HG02678 (cell line): Measurements from ENCODE around the gene HLA-DQB1.
"Not testable (repeated sequence)": the region's sequence is repeated elsewhere in the genome, so short reads cannot be mapped to it uniquely, and the experiment has no call there.

Experiments used
- ATAC-seq: cut with Tn5 transposase; IDR thresholded peaks from one replicate; pipeline ENCODE4 v1.9.1; 2021; ENCODE audit warnings: mild to moderate bottlenecking, moderate library complexity; ENCODE audit not compliant: unreplicated experiment

Gene HLA-DQB1

DNA sequence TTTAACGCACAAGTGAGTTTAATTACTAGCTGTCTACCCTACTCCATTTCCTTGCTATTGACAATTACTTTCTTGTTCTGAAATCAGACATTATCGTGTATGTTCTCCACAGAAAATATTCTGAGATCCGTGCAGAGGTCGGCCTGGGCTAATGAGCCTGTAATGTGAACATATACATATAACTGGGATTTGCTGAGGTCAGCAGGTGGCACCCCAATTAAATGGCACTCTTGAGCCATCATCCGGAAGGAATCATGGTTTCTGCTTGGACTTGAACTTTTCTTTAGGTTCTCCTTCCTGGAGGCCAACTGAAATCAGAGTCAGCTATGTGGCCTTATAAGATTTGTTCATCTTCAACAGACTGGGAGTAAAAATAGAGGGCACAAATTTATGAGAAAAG is 3.6 kb downstream of the HLA-DQB1 start:
- no peak for ATAC-seq

DNA sequence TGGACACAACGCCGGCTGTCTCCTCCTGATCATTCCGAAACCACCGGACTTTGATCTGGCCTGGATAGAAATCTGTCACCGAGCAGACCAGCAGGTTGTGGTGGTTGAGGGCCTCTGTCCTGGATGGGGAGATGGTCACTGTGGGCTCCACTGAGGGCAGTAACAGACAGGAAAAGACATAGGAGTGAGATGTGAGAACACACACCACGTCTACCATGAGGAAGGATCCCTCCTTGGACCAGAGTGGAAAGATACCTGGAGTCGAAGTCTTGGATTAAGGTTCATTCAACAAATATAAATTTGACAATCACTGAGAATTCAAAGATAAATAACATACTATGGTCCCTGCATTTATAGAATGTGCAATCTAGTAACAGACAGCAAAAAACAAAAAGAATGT is 4.4 kb downstream of the HLA-DQB1 start:
- ATAC-seq: no peak

DNA sequence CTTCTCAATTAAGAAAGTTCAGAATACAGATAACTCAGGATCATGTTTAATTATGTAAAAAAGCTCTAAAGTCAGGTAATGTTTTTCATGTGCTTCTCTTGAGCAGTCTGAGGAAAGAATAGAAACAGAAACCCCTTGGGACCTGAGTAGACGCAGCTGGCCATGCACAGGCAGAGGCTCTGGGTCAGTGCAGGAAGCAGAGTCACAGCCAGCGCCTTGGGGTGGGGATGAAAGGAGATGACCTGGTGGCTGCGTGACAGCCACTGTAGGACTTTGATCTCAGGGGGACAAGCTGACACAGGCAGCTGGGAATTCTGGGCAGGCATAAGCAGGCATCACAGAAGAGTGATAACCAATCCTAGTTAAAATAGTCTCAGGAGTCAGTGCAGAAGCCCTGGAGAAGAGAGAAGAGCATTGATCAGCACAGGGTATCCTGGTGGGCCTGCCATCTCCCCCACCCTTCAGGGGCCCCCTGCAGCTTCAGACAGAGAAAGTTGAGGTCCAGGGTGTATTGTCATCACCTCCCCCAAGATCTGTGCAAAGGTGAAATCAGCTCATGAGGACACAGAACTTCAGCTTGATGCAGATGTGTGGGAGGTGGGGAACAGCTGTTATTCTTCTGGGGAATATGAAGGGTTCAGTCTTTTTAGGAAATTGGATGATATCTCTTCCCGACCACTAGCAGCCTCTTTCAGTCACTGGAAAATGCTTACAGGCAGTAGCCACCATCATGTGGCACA is 6.4 kb downstream of the HLA-DQB1 start:
- ATAC-seq: peak; percentile 90

DNA sequence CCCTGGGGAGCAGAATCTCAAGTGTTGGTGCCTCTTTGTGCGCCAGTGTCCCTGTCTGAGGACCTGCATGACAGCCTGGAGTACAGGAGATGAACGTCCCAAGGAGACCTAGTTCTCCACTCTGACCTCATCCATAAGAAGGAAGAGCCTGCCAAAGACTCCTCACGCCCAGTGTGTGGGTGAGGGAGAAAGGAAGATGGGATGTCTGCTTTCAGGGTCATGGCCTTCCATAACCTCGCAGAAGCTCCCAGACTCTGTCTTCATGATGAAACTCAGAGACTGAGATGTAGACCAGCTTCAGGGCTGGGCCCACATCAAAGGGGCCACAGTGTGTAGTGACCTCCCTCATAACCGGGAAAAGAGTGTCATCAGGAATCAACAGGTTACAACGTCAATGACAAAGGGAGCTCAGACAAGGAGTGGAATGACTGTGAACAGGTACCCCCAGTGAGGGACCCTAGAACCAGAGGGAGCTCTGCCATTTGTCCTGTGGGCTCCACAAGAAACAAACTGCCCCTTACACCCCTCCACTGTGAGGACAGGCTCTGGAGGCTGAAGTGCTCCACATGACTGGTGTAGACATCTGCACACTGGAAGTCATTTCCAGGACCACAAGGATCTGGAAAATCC is 8.1 kb downstream of the HLA-DQB1 start:
- no peak for ATAC-seq

DNA sequence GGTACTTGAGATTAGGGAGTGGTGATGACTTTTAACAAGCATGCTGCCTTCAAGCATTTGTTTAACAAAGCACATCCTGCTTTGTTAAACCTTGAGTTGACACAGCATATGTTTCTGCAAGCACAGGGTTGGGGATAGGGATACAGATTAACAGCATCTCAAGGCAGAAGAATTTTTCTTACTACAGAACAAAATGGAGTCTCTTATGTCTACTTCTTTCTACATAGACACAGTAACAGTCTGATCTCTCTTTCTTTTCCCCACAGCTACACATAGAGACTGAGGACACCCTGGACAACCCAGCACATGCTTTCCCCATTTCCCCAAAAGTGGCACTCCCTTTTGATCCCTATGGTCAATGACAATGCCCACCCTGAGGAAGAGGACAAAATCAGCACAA is 8.6 kb downstream of the HLA-DQB1 start:
- ATAC-seq: not testable (repeated sequence)

DNA sequence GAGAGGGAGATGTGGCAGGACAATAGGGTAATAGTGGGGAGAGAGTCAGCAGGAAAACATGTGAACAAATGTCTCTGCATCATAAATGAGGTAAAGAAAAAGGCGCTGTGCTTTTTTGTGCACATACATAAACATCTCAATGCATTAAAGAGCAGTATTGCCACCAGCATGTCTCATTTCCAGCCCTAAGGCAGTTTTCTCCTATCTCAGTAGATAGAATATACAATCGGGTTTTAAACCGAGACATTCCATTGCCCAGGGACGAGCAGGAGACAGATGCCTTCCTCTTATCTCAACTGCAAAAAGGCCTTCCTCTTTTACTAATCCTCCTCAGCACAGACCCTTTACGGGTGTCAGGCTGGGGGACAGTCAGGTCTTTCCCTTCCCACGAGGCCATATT is 9.1 kb downstream of the HLA-DQB1 start:
- ATAC-seq: not testable (repeated sequence)

DNA sequence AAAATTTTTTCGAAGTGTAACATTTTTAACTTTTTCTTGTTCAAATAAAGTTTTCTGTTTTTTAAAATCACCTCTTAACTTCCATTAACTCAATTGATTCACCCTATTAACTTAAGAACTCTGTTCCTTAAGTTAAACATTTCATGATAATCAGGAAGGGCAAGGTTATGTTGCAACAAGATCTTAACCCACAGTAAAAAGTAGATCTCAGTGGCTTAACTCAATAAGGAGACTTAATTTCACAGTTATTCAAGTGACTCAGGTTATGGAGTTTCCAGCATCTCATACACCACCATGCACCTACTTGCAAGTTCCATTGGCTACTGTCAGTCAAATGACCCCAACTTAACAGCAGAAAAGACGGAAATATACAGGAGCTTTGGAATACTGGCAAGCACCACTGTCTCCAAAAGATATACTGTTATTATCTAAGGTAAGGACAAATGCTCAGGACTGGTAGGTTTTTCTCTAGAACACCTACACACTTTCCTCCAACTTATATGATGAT is 11.2 kb downstream of the HLA-DQB1 start:
- no peak for ATAC-seq

DNA sequence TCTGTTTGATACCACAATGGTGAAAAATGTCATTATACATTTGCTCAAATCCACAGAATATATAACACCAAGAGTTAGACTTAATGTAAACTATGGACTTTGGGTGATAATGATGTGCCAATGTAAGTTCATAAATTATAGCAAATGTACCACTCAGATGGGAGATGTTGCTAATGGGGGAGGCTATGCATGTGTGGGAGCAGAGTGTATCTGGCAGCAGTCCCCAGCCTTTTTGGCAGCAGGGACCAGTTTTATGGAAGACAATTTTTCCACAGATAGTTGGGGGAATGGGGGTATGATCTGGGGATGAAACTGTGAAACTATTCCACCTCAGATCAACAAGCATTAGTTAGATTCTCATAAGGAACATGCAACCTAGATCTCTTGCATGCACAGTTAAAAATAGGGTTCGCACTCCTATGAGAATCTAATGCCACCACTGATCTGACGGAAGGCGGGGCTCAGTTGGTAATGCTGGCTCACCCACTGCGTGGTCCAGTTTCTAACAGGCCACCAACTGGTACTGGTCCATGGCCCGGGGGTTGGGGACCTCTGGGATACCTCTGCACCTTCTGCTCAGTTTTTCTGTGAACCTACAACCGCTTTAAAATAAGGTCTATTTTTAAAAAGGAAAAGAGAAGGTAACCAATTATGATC is 21.3 kb downstream of the HLA-DQB1 start:
- ATAC-seq: no peak

DNA sequence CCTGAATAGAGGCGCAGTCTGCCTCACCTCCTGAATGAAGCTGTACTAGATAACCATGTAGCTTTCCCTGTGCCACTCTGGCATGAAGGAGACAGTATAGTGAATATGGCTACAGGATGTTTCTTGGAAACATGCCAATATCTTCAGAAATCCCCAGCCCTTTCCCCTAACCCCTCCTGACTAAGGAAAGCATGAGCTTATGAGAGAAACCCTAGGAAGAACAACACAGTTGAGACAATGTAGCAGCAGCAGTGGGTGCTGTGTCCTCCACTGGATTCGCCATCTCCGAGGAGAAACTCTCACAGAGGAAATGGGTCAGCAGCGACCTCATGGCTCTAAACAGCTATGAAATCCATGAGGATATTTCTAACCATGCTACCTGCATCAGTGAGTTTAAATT is 22.6 kb downstream of the HLA-DQB1 start:
- ATAC-seq: no peak

DNA sequence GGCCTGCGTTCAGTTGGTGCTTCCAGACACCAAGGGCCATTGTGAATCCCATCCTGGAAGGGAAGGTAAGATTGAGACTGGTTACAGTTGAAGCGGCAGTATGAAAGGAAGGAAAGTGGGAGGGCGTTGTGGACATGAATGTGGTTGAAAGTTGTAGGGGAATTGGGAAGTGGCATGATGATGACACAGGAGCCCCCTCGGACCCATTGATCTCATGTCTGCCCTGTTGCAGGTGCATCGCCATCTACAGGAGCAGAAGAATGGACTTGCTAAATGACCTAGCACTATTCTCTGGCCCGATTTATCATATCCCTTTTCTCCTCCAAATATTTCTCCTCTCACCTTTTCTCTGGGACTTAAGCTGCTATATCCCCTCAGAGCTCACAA is 23.7 kb downstream of the HLA-DQB1 start:
- ATAC-seq: no peak

DNA sequence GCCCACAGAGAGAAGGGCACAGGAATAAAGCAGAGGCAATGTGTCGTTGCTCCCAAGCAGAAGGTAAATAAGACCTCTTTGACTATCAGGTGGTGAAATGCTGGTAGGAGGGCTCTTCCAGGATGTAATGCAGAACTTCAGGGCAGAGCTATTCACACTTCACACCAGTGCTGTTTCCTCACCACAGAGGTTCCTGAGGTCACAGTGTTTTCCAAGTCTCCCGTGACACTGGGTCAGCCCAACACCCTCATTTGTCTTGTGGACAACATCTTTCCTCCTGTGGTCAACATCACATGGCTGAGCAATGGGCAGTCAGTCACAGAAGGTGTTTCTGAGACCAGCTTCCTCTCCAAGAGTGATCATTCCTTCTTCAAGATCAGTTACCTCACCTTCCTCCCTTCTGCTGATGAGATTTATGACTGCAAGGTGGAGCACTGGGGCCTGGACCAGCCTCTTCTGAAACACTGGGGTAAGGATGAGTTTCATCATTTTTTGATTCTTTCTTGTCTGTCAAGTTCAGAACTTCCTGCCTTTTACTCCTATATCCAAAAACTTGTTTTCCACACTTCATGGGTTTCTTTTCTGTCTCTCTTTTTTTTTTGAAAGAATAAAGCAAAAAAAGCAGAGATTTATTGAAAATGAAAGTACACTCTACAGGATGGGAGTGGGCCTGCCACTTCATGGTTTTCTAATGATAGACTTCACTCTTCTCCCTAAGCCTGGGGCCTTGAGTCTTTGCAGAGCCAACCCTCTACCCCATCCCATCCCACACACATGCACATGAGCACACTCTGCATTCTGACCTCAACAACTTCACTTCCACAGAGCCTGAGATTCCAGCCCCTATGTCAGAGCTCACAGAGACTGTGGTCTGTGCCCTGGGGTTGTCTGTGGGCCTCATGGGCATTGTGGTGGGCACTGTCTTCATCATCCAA is 24.4 kb downstream of the HLA-DQB1 start:
- not testable (repeated sequence) for ATAC-seq

DNA sequence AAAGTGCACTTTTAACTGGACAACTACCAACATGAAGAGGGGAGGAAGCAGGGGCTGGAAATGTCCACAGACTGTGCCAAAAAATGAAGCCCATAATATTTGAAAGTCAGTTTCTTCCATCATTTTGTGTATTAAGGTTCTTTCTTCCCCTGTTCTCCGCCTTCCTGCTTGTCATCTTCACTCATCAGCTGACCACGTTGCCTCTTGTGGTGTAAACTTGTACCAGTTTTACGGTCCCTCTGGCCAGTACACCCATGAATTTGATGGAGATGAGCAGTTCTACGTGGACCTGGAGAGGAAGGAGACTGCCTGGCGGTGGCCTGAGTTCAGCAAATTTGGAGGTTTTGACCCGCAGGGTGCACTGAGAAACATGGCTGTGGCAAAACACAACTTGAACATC is 25.3 kb downstream of the HLA-DQB1 start:
- no peak for ATAC-seq

DNA sequence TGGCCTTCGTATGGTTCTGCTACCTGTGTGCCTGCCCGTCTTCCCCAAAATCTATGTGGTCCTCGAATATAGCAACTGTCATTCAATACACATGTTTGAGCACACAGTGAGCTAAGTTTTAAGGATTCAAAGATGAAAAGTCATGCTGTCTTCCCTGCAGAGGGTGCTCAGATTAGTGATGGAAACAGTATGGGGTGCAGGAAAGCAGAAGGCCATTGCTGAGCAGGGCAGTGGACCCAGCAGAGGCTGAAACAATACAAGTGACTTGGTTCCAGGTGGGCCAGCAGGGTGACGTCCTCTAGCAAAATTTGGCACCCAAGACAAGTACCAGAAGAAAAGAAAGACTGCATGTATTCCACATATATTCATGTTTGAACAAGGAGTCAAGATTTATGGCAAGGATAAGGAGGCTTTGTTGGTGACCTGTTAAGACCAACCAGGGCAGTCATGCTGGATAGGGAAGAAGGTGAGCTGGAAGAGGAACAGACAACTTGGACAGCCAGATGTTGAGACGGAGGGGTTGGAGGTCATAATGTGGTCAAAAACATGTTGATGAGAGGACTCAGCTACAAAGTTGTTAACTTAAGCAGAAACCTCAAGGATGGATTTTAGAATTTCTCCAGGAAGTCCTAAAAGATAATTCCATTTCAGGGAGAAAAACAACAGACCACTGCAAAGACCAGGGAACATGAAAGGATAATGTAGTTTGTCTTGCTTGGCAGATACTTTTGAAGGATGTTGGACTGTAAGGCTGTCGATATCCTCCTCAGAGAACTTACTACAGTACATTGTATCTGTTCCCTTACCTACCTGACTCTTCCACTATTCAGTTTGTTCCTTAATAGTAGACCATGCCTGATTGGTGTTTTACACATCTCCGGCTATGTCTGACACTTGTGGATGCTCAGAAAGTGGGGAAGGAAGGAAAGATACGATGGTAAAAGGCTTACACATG is 26.7 kb downstream of the HLA-DQB1 start:
- ATAC-seq: no peak

DNA sequence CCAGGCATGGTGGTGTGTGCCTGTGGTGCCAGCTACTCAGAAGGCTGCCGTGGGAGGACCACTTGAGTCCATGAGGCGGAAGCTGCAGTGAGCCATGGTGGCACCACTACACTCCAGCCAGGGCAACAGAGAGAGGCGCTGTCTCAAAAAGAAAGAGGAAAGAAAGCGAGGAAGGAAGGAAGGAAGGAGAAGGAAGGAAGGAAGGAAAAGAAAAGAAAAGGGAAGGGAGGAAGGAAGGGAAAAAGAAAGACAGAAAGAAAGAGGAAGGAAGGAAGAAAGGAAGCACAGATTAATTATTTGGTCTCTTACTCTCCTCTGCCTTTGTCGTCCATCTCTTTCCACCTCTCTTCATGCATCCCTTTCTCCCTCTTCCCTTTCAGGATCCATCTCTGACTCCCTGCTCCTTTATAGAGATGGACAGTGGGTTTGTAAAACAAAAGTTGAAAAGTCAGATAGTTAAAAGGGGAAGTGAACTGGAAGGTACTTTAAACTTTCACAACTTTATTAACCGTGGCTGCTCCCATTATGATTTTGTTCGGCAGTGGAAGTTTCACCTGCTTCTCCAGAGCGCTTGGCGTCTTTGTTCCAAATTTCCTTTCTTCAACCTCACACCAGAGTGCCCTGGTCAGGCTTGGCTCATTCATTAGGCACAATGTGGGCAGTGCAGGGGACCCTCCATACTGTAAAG is 27.8 kb downstream of the HLA-DQB1 start:
- no peak for ATAC-seq

DNA sequence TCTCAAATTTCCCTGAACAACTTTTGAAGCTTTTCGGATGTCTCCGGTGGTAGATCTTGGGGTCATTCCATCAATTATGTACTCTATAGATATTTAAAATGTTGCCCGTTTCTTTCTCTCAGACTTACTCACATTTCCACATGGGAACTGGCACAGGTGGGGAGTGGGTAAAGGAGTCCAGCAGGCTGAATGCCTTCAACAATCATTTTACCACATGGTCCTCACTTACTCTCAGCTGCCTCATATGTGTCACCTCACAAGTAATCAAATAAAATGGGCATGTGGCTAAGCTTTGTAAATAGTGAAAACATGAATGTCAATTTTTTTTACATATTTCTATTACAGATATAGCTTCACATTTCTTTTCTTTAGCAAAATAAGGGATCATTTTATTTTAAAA is 28.6 kb downstream of the HLA-DQB1 start:
- ATAC-seq: no peak

DNA sequence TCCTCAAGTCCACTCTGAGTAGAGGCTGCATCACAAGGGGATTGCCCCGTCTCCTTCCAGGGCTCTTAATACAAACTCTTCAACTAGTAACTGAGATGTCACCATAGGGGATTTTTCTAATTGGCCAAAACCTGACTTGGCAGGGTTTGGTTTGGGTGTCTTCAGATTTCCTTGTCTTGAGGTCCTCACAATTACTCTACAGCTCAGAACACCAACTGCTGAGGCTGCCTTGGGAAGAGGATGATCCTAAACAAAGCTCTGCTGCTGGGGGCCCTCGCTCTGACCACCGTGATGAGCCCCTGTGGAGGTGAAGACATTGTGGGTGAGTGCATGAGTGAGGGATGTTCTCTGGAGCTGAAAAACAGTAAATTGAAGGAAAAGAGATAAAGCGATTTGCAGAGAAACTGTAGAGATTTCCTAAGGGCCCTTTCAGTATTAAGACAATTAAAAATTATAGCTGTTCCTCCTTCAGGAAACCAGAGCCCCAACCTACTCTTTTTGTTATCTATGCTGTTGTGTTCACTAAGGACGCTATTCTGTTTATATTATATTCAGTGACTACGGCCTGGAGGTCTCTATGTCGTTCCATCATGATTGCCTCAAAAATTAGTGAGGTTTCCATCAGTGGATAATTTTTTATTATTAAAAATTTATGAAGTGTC is 29.1 kb downstream of the HLA-DQB1 start, which contains the start of gene HLA-DQA1:
Gene HLA-DQA1, plus strand, starts transcription at position 188 of the 662 bp plus-strand sequence. Its CDS starts 53 bp downstream, at position 241.
- ATAC-seq: peak; percentile 74

DNA sequence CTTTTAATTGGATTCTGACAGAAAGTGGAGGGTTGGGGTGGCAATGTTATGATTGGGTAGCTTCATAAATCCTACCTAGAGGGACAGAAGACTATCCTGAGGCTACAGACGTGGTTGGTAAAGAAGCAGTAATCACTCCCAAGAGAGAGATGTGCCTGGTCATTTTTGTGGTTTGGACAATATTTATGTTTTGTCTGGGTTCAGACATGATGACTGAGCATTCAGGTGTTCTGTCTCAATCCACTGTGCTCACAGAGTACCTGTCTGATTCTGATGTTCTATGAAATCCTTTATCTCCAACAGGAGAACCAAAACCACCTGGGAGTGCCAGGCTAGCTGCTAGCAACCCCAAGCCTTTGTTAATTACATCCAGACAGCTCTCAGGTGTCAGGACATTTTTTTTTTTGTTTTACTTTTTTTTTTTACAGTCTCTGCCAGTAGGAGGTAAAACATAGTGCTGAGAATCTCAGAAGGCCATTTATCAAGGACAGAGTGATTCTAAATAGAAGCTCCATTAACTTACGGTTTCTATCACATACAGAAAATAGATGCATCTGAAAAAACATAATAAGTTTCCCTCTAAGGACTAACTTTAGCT is 30.8 kb downstream of the HLA-DQB1 start:
- no peak for ATAC-seq

DNA sequence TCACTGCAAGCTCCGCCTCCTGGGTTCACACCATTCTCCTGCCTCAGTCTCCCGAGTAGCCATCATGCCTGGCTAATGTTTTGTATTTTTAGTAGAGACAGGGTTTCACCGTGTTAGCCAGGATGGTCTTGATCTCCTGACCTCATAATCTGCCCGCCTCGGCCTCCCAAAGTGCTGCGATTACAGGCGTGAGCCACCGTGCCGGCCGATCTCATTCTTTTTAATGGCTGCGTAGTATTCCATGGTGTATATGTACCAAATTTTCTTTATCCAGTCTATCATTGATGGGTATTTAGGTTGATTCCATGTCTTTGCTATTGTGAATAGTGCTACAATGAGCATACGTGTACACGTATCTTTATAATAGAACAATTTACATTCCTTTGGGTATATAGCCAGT is 36.7 kb downstream of the HLA-DQB1 start:
- not testable (repeated sequence) for ATAC-seq
